ENCODE results near the gene HIGD1C.

HIGD1C gene

GRCh38 chr12:51018956-51019355 is 66.6 kb downstream of the HIGD1C start:
- no peak for DNase-seq (ENCODE audit: low read depth)

GRCh38 chr12:51019927-51020326 is 67.6 kb downstream of the HIGD1C start:
- DNase-seq (ENCODE audit: low read depth): no peak
